HepG2 (cell line): ENCODE results near the gene MTHFD1L. TPM values are rescaled to one million over a fixed set of nuclear protein-coding genes. Genes with fewer than 3 reads are reported as not detected.

Experiments used
- ERF ChIP-seq: IDR thresholded peaks from 2 replicates; pipeline ENCODE4 v1.6.1; 2018; ENCODE audit warnings: missing biosample characterization, missing genetic modification reagents
- HBP1 ChIP-seq: IDR thresholded peaks from 2 replicates; pipeline ENCODE4 v1.6.1; 2016; ENCODE audit warnings: low read depth, control low read depth
- MXD4 ChIP-seq: IDR thresholded peaks from 2 replicates; pipeline ENCODE4 v1.6.1; 2016; ENCODE audit warnings: mild to moderate bottlenecking, missing biosample characterization, missing genetic modification reagents
- TCF7L2 ChIP-seq: IDR thresholded peaks from 2 replicates; pipeline ENCODE4 v1.6.1; 2011; ENCODE audit warnings: mild to moderate bottlenecking, low read depth, low read length, moderate library complexity
- ZHX1 ChIP-seq: sonication (generic); formaldehyde crosslinking; IDR thresholded peaks from 2 replicates; pipeline ENCODE4 v1.8.1; 2022; ENCODE audit warnings: low read depth, mild to moderate bottlenecking, missing genetic modification reagents
- ZHX2 ChIP-seq, 2 experiments: sonication (generic) in 1 of 2; formaldehyde crosslinking in 1 of 2; IDR thresholded peaks; 2 replicates each; pipeline versions ENCODE4 v1.6.1 to v1.9.0; 2014 to 2022; ENCODE audit warnings: antibody characterized with exemption in 1 of 2, borderline replicate concordance in 1 of 2, inconsistent platforms in 1 of 2, low read depth in 1 of 2, missing genetic modification reagents in 1 of 2
- polyA plus RNA-seq, 8 experiments: library from polyadenylated mRNA; depleted of rRNA in 3 of 8; stranded (reverse) in 7 of 8; unstranded in 1 of 8; fragments of >200 nt; fragmentation: Illumina TruSeq in 4 of 8; extraction: Trizol in 4 of 8; gene quantifications; 2 replicates each; pipeline versions ENCODE4 v1.2.1 to v1.2.3, GENCODE V29; 2011 to 2016; ENCODE audit warnings: low read depth in 4 of 8, missing spikeins in 1 of 8, mixed read lengths in 1 of 8; ENCODE audit not compliant: insufficient read depth in 1 of 8
- total RNA-seq, 5 experiments: library from RNA; depleted of rRNA; stranded (reverse); fragments of >200 nt; fragmentation: Illumina TruSeq; extraction: Trizol; gene quantifications; 2 replicates each; pipeline ENCODE4 v1.2.3, GENCODE V29; 2016; ENCODE audit warnings: low read depth in 1 of 5
- TF ChIP-seq, protein P1 (sequence below): sonication (generic); formaldehyde crosslinking; IDR thresholded peaks from 2 replicates; pipeline ENCODE4 v1.5.1; 2020; ENCODE audit warnings: missing genetic modification reagents, mild to moderate bottlenecking, borderline replicate concordance
- TF ChIP-seq, protein P2 (sequence below): sonication (generic); formaldehyde crosslinking; IDR thresholded peaks from 2 replicates; pipeline ENCODE4 v1.5.1; 2020; ENCODE audit warnings: mild to moderate bottlenecking, missing genetic modification reagents, borderline replicate concordance

The MTHFD1L gene
- total and polyA plus RNA-seq, 2 of the 13 experiments (the other 11 are each of a cell fraction or from before 2014, with no cell fraction given), result 24.0 to 39.6 TPM

DNA sequence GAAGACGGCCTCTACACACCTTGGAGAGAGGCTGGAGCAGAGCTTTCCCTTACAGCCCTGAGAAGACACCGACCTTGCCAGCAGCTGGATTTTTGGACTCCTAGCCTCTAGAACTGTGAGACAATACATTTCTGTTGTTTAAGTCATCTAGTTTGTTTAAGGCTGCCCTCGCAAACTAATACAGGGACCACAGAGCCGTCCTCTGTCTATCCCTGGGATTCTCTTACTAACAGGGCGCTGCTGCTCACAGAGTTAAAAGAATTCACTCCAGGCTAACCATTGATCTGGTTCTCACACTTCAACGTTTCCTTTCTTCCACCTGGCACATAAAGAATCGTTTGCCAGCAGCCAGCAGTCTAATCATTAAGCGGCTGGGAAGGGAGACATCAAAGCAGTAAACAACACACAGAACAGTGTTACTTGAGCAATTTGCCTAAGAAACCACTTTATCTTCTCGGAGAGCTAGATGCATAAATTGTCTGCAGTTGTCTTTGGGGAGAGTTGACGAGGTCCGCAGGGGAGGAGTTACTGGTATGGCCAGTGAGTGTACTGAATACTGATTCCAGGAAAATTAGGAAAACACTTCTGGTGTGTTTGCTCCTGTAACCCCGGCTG, 270.7 kb downstream of the MTHFD1L start (continued):
- no peak for TF ChIP-seq MXD4 (CRISPR knock-in tag)
- TF ChIP-seq, protein P1, sequence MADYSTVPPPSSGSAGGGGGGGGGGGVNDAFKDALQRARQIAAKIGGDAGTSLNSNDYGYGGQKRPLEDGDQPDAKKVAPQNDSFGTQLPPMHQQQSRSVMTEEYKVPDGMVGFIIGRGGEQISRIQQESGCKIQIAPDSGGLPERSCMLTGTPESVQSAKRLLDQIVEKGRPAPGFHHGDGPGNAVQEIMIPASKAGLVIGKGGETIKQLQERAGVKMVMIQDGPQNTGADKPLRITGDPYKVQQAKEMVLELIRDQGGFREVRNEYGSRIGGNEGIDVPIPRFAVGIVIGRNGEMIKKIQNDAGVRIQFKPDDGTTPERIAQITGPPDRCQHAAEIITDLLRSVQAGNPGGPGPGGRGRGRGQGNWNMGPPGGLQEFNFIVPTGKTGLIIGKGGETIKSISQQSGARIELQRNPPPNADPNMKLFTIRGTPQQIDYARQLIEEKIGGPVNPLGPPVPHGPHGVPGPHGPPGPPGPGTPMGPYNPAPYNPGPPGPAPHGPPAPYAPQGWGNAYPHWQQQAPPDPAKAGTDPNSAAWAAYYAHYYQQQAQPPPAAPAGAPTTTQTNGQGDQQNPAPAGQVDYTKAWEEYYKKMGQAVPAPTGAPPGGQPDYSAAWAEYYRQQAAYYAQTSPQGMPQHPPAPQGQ (CRISPR knock-in tag), result no peak
- TF ChIP-seq ZHX1 (CRISPR knock-in tag), result no peak
- no peak for TF ChIP-seq ERF (CRISPR knock-in tag)
- TF ChIP-seq TCF7L2, result no peak
- TF ChIP-seq ZHX2 (IDR thresholded peaks at IDR 0.05; ENCODE audit: low read depth), result no peak
- no peak for TF ChIP-seq ZHX2 (CRISPR knock-in tag; IDR thresholded peaks at IDR 0.05; ENCODE audit: borderline replicate concordance)
- TF ChIP-seq, protein P2, sequence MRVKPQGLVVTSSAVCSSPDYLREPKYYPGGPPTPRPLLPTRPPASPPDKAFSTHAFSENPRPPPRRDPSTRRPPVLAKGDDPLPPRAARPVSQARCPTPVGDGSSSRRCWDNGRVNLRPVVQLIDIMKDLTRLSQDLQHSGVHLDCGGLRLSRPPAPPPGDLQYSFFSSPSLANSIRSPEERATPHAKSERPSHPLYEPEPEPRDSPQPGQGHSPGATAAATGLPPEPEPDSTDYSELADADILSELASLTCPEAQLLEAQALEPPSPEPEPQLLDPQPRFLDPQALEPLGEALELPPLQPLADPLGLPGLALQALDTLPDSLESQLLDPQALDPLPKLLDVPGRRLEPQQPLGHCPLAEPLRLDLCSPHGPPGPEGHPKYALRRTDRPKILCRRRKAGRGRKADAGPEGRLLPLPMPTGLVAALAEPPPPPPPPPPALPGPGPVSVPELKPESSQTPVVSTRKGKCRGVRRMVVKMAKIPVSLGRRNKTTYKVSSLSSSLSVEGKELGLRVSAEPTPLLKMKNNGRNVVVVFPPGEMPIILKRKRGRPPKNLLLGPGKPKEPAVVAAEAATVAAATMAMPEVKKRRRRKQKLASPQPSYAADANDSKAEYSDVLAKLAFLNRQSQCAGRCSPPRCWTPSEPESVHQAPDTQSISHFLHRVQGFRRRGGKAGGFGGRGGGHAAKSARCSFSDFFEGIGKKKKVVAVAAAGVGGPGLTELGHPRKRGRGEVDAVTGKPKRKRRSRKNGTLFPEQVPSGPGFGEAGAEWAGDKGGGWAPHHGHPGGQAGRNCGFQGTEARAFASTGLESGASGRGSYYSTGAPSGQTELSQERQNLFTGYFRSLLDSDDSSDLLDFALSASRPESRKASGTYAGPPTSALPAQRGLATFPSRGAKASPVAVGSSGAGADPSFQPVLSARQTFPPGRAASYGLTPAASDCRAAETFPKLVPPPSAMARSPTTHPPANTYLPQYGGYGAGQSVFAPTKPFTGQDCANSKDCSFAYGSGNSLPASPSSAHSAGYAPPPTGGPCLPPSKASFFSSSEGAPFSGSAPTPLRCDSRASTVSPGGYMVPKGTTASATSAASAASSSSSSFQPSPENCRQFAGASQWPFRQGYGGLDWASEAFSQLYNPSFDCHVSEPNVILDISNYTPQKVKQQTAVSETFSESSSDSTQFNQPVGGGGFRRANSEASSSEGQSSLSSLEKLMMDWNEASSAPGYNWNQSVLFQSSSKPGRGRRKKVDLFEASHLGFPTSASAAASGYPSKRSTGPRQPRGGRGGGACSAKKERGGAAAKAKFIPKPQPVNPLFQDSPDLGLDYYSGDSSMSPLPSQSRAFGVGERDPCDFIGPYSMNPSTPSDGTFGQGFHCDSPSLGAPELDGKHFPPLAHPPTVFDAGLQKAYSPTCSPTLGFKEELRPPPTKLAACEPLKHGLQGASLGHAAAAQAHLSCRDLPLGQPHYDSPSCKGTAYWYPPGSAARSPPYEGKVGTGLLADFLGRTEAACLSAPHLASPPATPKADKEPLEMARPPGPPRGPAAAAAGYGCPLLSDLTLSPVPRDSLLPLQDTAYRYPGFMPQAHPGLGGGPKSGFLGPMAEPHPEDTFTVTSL, result peak; percentile 68
- TF ChIP-seq HBP1 (CRISPR knock-in tag), result no peak; the same call in 1 of the 2 replicates
